GM19193 (cell line): ENCODE results near the gene TPRA1.

ENCODE experiments used
- POLR2A ChIP-seq: IDR thresholded peaks from 4 replicates; pipeline ENCODE4 v1.6.1; 2011; ENCODE audit not compliant: insufficient read depth, insufficient read length; ENCODE audit errors: extremely low read depth

The TPRA1 gene

GRCh38 chr3:127524296-127524896 is 66.1 kb downstream of the TPRA1 start:
- no peak for TF ChIP-seq POLR2A
